Activated CD8-positive, alpha-beta T cell treated with anti-CD3 and anti-CD28 coated beads for 36 hours (primary cell): ENCODE results near the gene NRROS. TPM values are rescaled to one million over a fixed set of nuclear protein-coding genes. Genes with fewer than 3 reads are reported as not detected.
A peak's percentile ranks its signal among the peaks of the same experiment; 100 is the strongest.
"Not testable (repeated sequence)": the region's sequence is repeated elsewhere in the genome, so short reads cannot be mapped to it uniquely, and the experiment has no call there.

ENCODE experiments used
- ATAC-seq: fragments of 200-7000 bp; cut with Tn5 transposase; one replicate; pipeline ENCODE4 v1.10.0; 2021; ENCODE audit warnings: mild to moderate bottlenecking, moderate library complexity
- CTCF ChIA-PET: fragments of 350-600 bp; sonication (Branson Sonifier 250); formaldehyde crosslinking; loops from one replicate; lab custom pipeline; 2021; ENCODE audit warnings: antibody characterized with exemption; lab: Charles Lee
- POLR2A ChIA-PET: fragments of 350-600 bp; sonication (Branson Sonifier 250); formaldehyde crosslinking; loops from one replicate; lab custom pipeline; 2021; ENCODE audit warnings: antibody characterized with exemption; lab: Charles Lee
- DNase-seq: peaks from one replicate; pipeline ENCODE4 v3.0.0-alpha.2; 2020
- H3K27ac Mint-ChIP-seq: one replicate; pipeline ENCODE4 v1.8.0; 2021; ENCODE audit warnings: mild to moderate bottlenecking, mixed read lengths
- H3K27me3 Mint-ChIP-seq: one replicate; pipeline ENCODE4 v1.8.0; 2021; ENCODE audit warnings: mixed read lengths
- H3K36me3 Mint-ChIP-seq: one replicate; pipeline ENCODE4 v1.8.0; 2021; ENCODE audit warnings: low read depth, mixed read lengths
- H3K4me1 Mint-ChIP-seq: one replicate; pipeline ENCODE4 v1.8.0; 2021; ENCODE audit warnings: low read depth, mixed read lengths
- H3K4me3 Mint-ChIP-seq: one replicate; pipeline ENCODE4 v1.8.0; 2021; ENCODE audit warnings: mild to moderate bottlenecking, moderate library complexity, mixed read lengths
- H3K9me3 Mint-ChIP-seq: one replicate; pipeline ENCODE4 v1.8.0; 2021; ENCODE audit warnings: mixed read lengths
- CTCF ChIP-seq: fragments of 200-600 bp; IDR thresholded peaks from one replicate; pipeline ENCODE4 v1.8.0; 2022; ENCODE audit warnings: antibody characterized with exemption, mild to moderate bottlenecking
- intact Hi-C: fragments of 100-400 bp; cut with micrococcal nuclease; formaldehyde crosslinking; loops from one replicate; pipeline ENCODE4 v1.10.0; 2022
- total RNA-seq, 2 experiments: library from RNA; stranded (reverse); gene quantifications; one replicate each; pipeline ENCODE4 v1.2.3, GENCODE V29; 2021

Gene NRROS
- total RNA-seq, 2 experiments from 2014 or later, result 24.2 to 26.5 TPM

DNA sequence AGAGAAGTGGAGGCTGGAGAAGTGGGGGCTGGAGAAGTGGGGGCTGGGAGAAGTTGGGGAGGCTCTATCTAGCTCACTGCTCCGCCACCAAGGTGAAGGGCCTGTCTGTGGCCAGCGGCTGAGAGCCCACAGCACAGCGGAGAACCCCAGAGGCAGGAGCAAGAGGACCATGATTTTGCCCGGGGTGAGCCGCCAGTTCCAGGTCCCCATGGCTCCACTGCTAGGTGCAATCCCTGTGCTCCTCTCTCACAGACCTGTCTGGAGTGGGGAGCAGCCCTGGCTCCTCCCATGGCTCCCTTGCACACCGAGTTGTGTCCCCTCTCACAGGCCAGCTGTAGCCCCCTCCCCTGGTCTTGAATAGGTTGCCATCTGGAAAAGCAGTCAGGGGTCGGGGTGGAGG is 4.7 kb upstream of the NRROS start:
- DNase-seq (no peak), ATAC-seq (no peak)
- POLR2A ChIA-PET, result no interaction called here
- no peaks in the 10 kb centered on the region for H3K36me3 Mint-ChIP-seq
- no peak for TF ChIP-seq CTCF
- no peak overlapping the region for H3K4me3 Mint-ChIP-seq
- H3K27ac Mint-ChIP-seq, result no peak overlapping the region
- intact Hi-C loops, result no loop called here
- no peaks in the 10 kb centered on the region for H3K9me3 Mint-ChIP-seq
- H3K4me1 Mint-ChIP-seq, result peaks cover 48% of the 10 kb centered on the region
- no peaks in the 10 kb centered on the region for H3K27me3 Mint-ChIP-seq
- CTCF ChIA-PET, result no interaction called here

GRCh38 chr3:196636369-196637349 is 2.8 kb upstream of the NRROS start:
- Mint-ChIP-seq H3K4me1 (peaks cover 47% of the 10 kb centered on the region), H3K9me3 (no peaks in the 10 kb centered on the region), H3K27ac (no peak overlapping the region), H3K4me3 (no peak overlapping the region), H3K27me3 (no peaks in the 10 kb centered on the region), H3K36me3 (peaks cover 16% of the 10 kb centered on the region)
- no peak for TF ChIP-seq CTCF
- DNase-seq (no peak), ATAC-seq (no peak)
- intact Hi-C loops, result no loop called here
- ChIA-PET CTCF (interaction anchor here (0.7 to 1.4 kb wide), 5 partner anchors 14 to 201 kb away, joined by 3 to 5 read pairs (median 3); no protein-coding TSS in a partner anchor), POLR2A (no interaction called here)

DNA sequence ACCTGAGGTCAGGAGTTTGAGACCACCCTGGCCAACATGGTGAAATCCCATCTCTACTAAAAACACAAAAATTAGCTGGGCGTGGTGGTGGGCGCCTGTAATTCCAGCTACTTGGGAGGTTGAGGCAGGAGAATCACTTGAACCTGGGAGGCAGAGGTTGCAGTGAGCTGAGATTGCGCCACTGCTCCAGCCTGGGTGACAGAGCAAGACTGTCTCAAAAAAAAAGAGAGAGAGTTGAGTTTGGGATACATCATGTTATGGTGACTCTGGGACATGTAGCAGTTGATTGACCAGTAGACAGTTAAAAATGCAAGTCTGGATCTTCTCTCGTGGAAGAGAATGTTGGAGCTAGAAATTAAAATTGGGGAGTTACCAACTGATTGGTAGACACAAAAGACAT is 1.6 kb upstream of the NRROS start:
- intact Hi-C loops, H3K9me3 Mint-ChIP-seq, H3K27me3 Mint-ChIP-seq, H3K27ac Mint-ChIP-seq, ATAC-seq, DNase-seq, H3K4me3 Mint-ChIP-seq: not testable (repeated sequence)
- CTCF ChIA-PET, result interaction anchor here (1.0 to 2.8 kb wide), 2 partner anchors 27 to 47 kb away, joined by 3 to 19 read pairs; no protein-coding TSS in a partner anchor
- POLR2A ChIA-PET, result interaction anchor here (4.7 to 5.2 kb wide), 2 partner anchors 8 to 27 kb away, joined by 30 to 49 read pairs; no protein-coding TSS in a partner anchor
- peaks cover 50% of the 10 kb centered on the region for H3K4me1 Mint-ChIP-seq
- peaks cover 26% of the 10 kb centered on the region for H3K36me3 Mint-ChIP-seq

DNA sequence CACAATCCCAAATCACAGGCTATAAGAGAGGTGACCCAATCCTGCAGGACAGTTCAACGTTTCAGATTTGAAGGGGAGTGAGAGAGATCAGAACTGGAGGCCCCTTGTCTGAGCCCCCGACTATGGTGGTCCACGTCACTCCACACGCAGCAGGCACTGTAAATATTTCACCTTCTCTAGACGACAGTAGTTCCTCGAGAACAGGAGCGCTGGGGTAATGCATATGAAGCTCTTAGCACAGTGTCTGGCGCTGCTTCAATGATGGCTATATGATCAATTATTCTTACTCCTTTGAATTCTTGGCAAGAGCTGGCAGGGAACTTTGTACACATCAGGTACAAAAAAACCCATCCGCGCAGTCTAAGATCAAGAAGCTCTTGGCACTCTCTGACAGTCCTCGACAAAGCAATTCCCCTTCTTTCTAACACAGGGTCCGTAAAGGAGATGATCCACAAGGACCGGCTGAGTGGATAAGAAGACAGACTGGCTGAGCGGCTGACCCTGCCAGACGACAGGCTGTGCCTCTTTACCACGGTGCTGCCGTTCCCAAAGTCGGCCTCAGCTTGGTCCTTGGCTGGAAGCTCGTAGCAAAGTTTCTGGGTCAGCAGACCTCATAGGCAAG is 522 bp upstream of the NRROS start:
- no peak for TF ChIP-seq CTCF
- no peak for ATAC-seq
- H3K4me1 Mint-ChIP-seq, result peaks cover 50% of the 10 kb centered on the region
- ChIA-PET POLR2A (interaction anchor here (0.6 to 5.2 kb wide), 4 partner anchors 9 to 28 kb away, joined by 3 to 49 read pairs (median 17); no protein-coding TSS in a partner anchor), CTCF (interaction anchor here (1.0 to 2.8 kb wide), 2 partner anchors 30 to 46 kb away, joined by 6 to 19 read pairs; no protein-coding TSS in a partner anchor)
- H3K4me3 Mint-ChIP-seq, result peak overlapping the region; percentile 86
- intact Hi-C loops, result no loop called here
- no peak for DNase-seq
- H3K27me3 Mint-ChIP-seq, result no peaks in the 10 kb centered on the region
- H3K27ac Mint-ChIP-seq, result peak overlapping the region; percentile 83
- H3K9me3 Mint-ChIP-seq, result no peaks in the 10 kb centered on the region
- peaks cover 35% of the 10 kb centered on the region for H3K36me3 Mint-ChIP-seq

- no peak for TF ChIP-seq CTCF
- CTCF ChIA-PET, result interaction anchor here (1.3 to 2.8 kb wide), 3 partner anchors 8 to 45 kb away, joined by 5 to 19 read pairs (median 9); no protein-coding TSS in a partner anchor
- Mint-ChIP-seq H3K4me3 (peak overlapping the region; percentile 86), H3K9me3 (no peaks in the 10 kb centered on the region), H3K36me3 (peaks cover 47% of the 10 kb centered on the region), H3K4me1 (peaks cover 58% of the 10 kb centered on the region), H3K27me3 (no peaks in the 10 kb centered on the region), H3K27ac (peak overlapping the region; percentile 90)
- POLR2A ChIA-PET, result interaction anchor here (1.2 to 5.2 kb wide), 5 partner anchors 10 to 30 kb away, joined by 3 to 49 read pairs (median 8); no protein-coding TSS in a partner anchor
- intact Hi-C loops, result loop anchor here (5.0 kb wide), 1 partner anchor 33 kb away; no protein-coding TSS in a partner anchor
- DNase-seq, result no peak
- no peak for ATAC-seq
These were observed 964 bp downstream of the NRROS start for GRCh38 chr3:196640297-196641018.
